ENCODE data around the gene SOWAHB.

Gene SOWAHB

GRCh38 chr4:76850010-76850441 is 47.9 kb downstream of the SOWAHB start:
- no peak for TF ChIP-seq FOXP2 (optimal IDR thresholded peaks at IDR 0.05; ENCODE audit: control extremely low read depth, extremely low read length, insufficient read depth)
- DNase-seq (ENCODE audit: low read depth, low spot score) = no peak

More at GRCh38 chr4:76850010-76850441, 47.9 kb downstream of the SOWAHB start:
- Histone ChIP-seq H3K9me3 (ENCODE audit: low read depth, low read length) (no peaks in the 10 kb centered on the region), H3K9ac (ENCODE audit: insufficient read length) (no peak overlapping the region), H3K4me3 (no peak overlapping the region), H3K36me3 (ENCODE audit: insufficient read depth, low read length) (no peaks in the 10 kb centered on the region), H3K27ac (no peak overlapping the region)
